Osteocyte (in vitro differentiated cells): ENCODE results near the gene PSMA4. TPM values are rescaled to one million over a fixed set of nuclear protein-coding genes. Genes with fewer than 3 reads are reported as not detected.
"Not testable (repeated sequence)": the region's sequence is repeated elsewhere in the genome, so short reads cannot be mapped to it uniquely, and the experiment has no call there.

Experiments
- DNase-seq: peaks from one replicate; pipeline ENCODE4 v3.0.0; 2021; ENCODE audit warnings: mixed read lengths; ENCODE audit not compliant: unreplicated experiment; ENCODE audit errors: extremely low spot score
- H3K27ac Mint-ChIP-seq: one replicate; pipeline ENCODE4 v1.8.0; 2021; ENCODE audit warnings: mild to moderate bottlenecking, mixed read lengths; ENCODE audit not compliant: unreplicated experiment
- H3K27me3 Mint-ChIP-seq: one replicate; pipeline ENCODE4 v1.8.0; 2021; ENCODE audit warnings: mixed read lengths; ENCODE audit not compliant: unreplicated experiment
- H3K36me3 Mint-ChIP-seq: one replicate; pipeline ENCODE4 v1.8.0; 2021; ENCODE audit warnings: mixed read lengths; ENCODE audit not compliant: unreplicated experiment
- H3K4me1 Mint-ChIP-seq: one replicate; pipeline ENCODE4 v1.8.0; 2021; ENCODE audit warnings: mixed read lengths; ENCODE audit not compliant: unreplicated experiment
- H3K4me3 Mint-ChIP-seq: one replicate; pipeline ENCODE4 v1.8.0; 2021; ENCODE audit warnings: mild to moderate bottlenecking, moderate library complexity, mixed read lengths; ENCODE audit not compliant: unreplicated experiment
- H3K9me3 Mint-ChIP-seq: one replicate; pipeline ENCODE4 v1.8.0; 2021; ENCODE audit warnings: mixed read lengths; ENCODE audit not compliant: unreplicated experiment
- total RNA-seq: library from RNA; stranded (reverse); gene quantifications from 2 replicates; pipeline ENCODE4 v1.2.1, GENCODE V29; 2021
- TF ChIP-seq, protein P1 (sequence below): fragments of 200-600 bp; sonication (generic); IDR thresholded peaks from 2 replicates; pipeline ENCODE4 v1.5.0; 2021; ENCODE audit warnings: antibody characterized with exemption, mild to moderate bottlenecking, moderate library complexity

PSMA4 gene
- total RNA-seq, 1 donor from 2014 or later = 183 TPM

DNA sequence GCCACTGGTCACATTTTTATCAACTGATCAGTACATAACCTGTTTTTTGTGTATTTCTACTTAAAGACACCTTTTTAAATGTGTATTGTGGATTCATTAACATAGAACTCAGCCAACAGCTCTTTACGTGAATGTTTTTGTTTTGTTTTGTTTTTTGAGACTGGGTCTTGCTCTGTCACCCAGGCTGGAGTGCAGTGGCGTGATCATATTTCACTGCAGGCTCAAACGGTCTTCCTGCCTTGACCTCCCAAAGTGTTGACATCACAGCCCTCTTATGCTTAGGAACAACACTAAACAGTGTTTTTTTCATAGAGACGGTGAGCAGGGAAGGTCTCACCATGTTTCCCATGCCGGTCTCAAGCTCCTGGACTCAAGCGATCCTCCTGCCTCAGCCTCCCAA, 9.9 kb downstream of the PSMA4 start:
- H3K27ac Mint-ChIP-seq = no peak overlapping the region
- no peak for DNase-seq

DNA sequence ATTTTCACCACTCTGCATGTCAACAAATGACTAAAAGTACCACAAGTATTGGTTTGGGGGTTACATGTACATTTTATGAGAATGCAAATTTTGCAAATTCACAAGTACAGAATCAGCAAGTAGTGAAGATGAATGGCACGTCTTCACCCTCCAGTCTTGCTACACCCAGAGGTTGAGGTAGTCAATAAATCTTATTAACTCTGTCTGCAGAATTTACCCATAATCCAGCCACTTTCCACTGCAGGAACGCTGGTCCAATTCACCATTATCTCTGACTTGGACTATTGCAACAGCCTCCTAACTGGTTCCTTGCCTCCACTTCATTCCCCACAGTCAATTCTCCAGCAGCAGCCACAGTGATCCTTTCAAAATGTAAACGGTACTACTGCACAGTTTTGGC, 10.6 kb downstream of the PSMA4 start:
- H3K27ac Mint-ChIP-seq = no peak overlapping the region
- TF ChIP-seq, protein P1, sequence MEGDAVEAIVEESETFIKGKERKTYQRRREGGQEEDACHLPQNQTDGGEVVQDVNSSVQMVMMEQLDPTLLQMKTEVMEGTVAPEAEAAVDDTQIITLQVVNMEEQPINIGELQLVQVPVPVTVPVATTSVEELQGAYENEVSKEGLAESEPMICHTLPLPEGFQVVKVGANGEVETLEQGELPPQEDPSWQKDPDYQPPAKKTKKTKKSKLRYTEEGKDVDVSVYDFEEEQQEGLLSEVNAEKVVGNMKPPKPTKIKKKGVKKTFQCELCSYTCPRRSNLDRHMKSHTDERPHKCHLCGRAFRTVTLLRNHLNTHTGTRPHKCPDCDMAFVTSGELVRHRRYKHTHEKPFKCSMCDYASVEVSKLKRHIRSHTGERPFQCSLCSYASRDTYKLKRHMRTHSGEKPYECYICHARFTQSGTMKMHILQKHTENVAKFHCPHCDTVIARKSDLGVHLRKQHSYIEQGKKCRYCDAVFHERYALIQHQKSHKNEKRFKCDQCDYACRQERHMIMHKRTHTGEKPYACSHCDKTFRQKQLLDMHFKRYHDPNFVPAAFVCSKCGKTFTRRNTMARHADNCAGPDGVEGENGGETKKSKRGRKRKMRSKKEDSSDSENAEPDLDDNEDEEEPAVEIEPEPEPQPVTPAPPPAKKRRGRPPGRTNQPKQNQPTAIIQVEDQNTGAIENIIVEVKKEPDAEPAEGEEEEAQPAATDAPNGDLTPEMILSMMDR = no peak
- H3K4me1 Mint-ChIP-seq = no peaks in the 10 kb centered on the region
- peaks cover 10% of the 10 kb centered on the region for H3K27me3 Mint-ChIP-seq
- H3K9me3 Mint-ChIP-seq = no peaks in the 10 kb centered on the region
- no peak overlapping the region for H3K4me3 Mint-ChIP-seq
- peaks cover 35% of the 10 kb centered on the region for H3K36me3 Mint-ChIP-seq
- DNase-seq = no peak

More for the DNA sequence above, 9.9 kb downstream of the PSMA4 start:
- H3K4me3 Mint-ChIP-seq = no peak overlapping the region
- H3K27me3 Mint-ChIP-seq = peaks cover 10% of the 10 kb centered on the region
- H3K4me1 Mint-ChIP-seq = no peaks in the 10 kb centered on the region
- no peaks in the 10 kb centered on the region for H3K9me3 Mint-ChIP-seq
- TF ChIP-seq, protein P1 = no peak
- peaks cover 40% of the 10 kb centered on the region for H3K36me3 Mint-ChIP-seq

DNA sequence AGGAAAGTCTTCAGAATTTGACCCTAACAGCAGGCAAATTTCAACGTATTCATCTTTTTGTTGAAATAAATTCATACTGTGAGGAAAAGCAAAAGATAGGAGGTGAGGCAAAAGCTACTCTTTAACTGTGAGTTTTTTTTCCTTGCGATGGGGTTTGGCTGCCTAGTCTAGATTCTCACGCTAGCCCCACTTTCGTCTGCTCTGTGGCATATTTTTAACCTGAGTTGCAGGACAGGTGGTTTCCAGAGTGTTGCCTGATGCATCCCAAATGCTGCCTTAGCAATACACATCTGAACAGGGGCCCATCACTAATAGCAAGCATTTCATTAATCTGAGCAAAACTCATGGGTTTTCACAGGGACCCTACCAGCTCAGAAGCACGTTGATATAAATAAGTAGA, 11.7 kb downstream of the PSMA4 start:
- DNase-seq = no peak
- peaks cover 11% of the 10 kb centered on the region for H3K27me3 Mint-ChIP-seq
- TF ChIP-seq, protein P1 = no peak
- no peaks in the 10 kb centered on the region for H3K9me3 Mint-ChIP-seq
- H3K4me3 Mint-ChIP-seq = no peak overlapping the region
- H3K4me1 Mint-ChIP-seq = no peaks in the 10 kb centered on the region
- peaks cover 27% of the 10 kb centered on the region for H3K36me3 Mint-ChIP-seq
- no peak overlapping the region for H3K27ac Mint-ChIP-seq

DNA sequence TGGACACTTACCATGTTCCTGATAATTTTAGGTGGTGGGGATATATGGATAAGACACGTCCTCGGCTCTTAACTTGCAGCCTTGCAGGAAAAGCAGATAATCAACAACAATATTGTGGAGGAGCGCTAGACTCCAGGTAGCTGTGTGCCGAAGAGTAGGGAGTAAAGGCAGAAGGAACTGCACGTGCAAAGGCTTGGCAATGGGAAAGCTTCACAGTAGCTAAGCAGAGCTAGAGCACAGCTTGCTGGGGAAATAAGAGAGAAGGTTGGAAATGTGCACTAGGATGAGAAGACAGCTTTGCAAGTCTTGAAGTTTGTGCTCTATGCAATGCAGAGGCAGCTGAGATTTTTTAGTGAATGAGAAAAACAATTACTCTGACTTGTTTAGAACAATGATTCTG, 12.4 kb downstream of the PSMA4 start:
- peaks cover 21% of the 10 kb centered on the region for H3K36me3 Mint-ChIP-seq
- H3K27me3 Mint-ChIP-seq = peaks cover 14% of the 10 kb centered on the region
- DNase-seq = no peak
- no peaks in the 10 kb centered on the region for H3K9me3 Mint-ChIP-seq
- no peak overlapping the region for H3K4me3 Mint-ChIP-seq
- H3K4me1 Mint-ChIP-seq = no peaks in the 10 kb centered on the region
- TF ChIP-seq, protein P1 = no peak
- no peak overlapping the region for H3K27ac Mint-ChIP-seq

DNA sequence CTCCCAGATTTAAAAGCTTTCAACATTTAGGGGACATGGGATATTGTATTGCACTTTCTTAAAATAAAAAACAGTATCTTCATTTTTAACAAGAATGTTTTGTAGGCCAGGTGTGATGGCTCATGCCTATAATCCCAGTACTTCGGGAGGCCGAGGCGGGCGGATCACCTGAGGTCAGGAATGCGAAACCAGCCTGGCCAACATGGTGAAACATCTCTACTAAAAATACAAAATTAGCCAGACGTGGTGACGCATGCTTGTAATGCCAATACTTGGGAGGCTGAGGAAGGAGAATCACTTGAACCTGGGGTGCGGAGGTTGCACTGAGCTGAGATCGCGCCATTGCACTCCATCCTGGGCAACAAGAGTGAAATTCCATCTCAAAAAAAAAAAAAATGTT, 20.0 kb downstream of the PSMA4 start:
- not testable (repeated sequence) for H3K4me1 Mint-ChIP-seq, H3K9me3 Mint-ChIP-seq, H3K36me3 Mint-ChIP-seq, DNase-seq, H3K27ac Mint-ChIP-seq, H3K4me3 Mint-ChIP-seq
- peaks cover 42% of the 10 kb centered on the region for H3K27me3 Mint-ChIP-seq

DNA sequence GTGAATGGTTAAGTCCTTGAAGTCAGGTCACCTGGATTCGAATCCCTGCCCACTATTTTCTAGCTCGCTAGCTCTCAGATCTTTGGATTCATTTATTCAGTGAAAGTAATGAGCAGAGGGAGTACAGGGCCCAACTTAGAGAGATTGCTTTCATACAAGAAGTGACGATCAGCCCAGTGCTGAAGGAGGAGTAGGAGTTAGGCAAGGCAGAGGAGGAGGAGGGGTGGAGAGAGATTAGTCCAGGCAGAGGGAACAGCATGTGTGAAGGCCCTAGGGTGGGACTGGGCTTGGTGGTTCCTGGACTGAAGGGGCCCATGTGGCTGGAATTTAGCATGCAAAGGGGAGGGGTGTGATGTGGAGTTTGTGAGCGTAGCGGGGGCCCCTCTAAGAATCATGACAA, 21.2 kb downstream of the PSMA4 start:
- H3K4me1 Mint-ChIP-seq = peaks cover 8% of the 10 kb centered on the region
- DNase-seq = no peak
- TF ChIP-seq, protein P1 = no peak
- H3K27me3 Mint-ChIP-seq = peaks cover 43% of the 10 kb centered on the region
- H3K9me3 Mint-ChIP-seq = no peaks in the 10 kb centered on the region
- no peak overlapping the region for H3K4me3 Mint-ChIP-seq
- no peak overlapping the region for H3K27ac Mint-ChIP-seq
- H3K36me3 Mint-ChIP-seq = no peaks in the 10 kb centered on the region
